Osteocyte (in vitro differentiated cells): Measurements from ENCODE around the gene CLDN2. TPM values are rescaled to one million over a fixed set of nuclear protein-coding genes. Genes with fewer than 3 reads are reported as not detected.

Experiments
- DNase-seq: peaks from one replicate; pipeline ENCODE4 v3.0.0; 2021; ENCODE audit warnings: mixed read lengths; ENCODE audit not compliant: unreplicated experiment; ENCODE audit errors: extremely low spot score
- H3K27ac Mint-ChIP-seq: one replicate; pipeline ENCODE4 v1.8.0; 2021; ENCODE audit warnings: mild to moderate bottlenecking, mixed read lengths; ENCODE audit not compliant: unreplicated experiment
- H3K27me3 Mint-ChIP-seq: one replicate; pipeline ENCODE4 v1.8.0; 2021; ENCODE audit warnings: mixed read lengths; ENCODE audit not compliant: unreplicated experiment
- H3K36me3 Mint-ChIP-seq: one replicate; pipeline ENCODE4 v1.8.0; 2021; ENCODE audit warnings: mixed read lengths; ENCODE audit not compliant: unreplicated experiment
- H3K4me1 Mint-ChIP-seq: one replicate; pipeline ENCODE4 v1.8.0; 2021; ENCODE audit warnings: mixed read lengths; ENCODE audit not compliant: unreplicated experiment
- H3K4me3 Mint-ChIP-seq: one replicate; pipeline ENCODE4 v1.8.0; 2021; ENCODE audit warnings: mild to moderate bottlenecking, moderate library complexity, mixed read lengths; ENCODE audit not compliant: unreplicated experiment
- H3K9me3 Mint-ChIP-seq: one replicate; pipeline ENCODE4 v1.8.0; 2021; ENCODE audit warnings: mixed read lengths; ENCODE audit not compliant: unreplicated experiment
- CTCF ChIP-seq: fragments of 200-600 bp; sonication (generic); IDR thresholded peaks from 2 replicates; pipeline ENCODE4 v1.5.0; 2021; ENCODE audit warnings: antibody characterized with exemption, mild to moderate bottlenecking, moderate library complexity
- total RNA-seq: library from RNA; stranded (reverse); gene quantifications from 2 replicates; pipeline ENCODE4 v1.2.1, GENCODE V29; 2021

Gene CLDN2
- total RNA-seq, 1 donor from 2014 or later = 0.11 TPM

GRCh38 chrX:106931831-106932491 is 11.8 kb downstream of the CLDN2 start:
- no peak for TF ChIP-seq CTCF
- Mint-ChIP-seq H3K4me3 (no peak overlapping the region), H3K27me3 (no peaks in the 10 kb centered on the region), H3K36me3 (no peaks in the 10 kb centered on the region), H3K27ac (no peak overlapping the region), H3K4me1 (peaks cover 13% of the 10 kb centered on the region), H3K9me3 (no peaks in the 10 kb centered on the region)
- no peak for DNase-seq

GRCh38 chrX:106932492-106932923 is 12.3 kb downstream of the CLDN2 start:
- Mint-ChIP-seq H3K27me3 (no peaks in the 10 kb centered on the region), H3K36me3 (no peaks in the 10 kb centered on the region), H3K4me1 (peaks cover 13% of the 10 kb centered on the region), H3K9me3 (no peaks in the 10 kb centered on the region), H3K27ac (no peak overlapping the region), H3K4me3 (no peak overlapping the region)
- DNase-seq = no peak
- TF ChIP-seq CTCF = no peak

GRCh38 chrX:106932960-106933537 is 12.8 kb downstream of the CLDN2 start:
- no peaks in the 10 kb centered on the region for H3K9me3 Mint-ChIP-seq
- H3K36me3 Mint-ChIP-seq = no peaks in the 10 kb centered on the region
- peaks cover 13% of the 10 kb centered on the region for H3K4me1 Mint-ChIP-seq
- DNase-seq = no peak
- H3K4me3 Mint-ChIP-seq = no peak overlapping the region
- H3K27me3 Mint-ChIP-seq = no peaks in the 10 kb centered on the region
- no peak overlapping the region for H3K27ac Mint-ChIP-seq
- TF ChIP-seq CTCF = no peak

GRCh38 chrX:106933538-106933961 is 13.3 kb downstream of the CLDN2 start:
- Mint-ChIP-seq H3K9me3 (no peaks in the 10 kb centered on the region), H3K27ac (no peak overlapping the region), H3K4me3 (no peak overlapping the region), H3K36me3 (no peaks in the 10 kb centered on the region), H3K4me1 (peaks cover 13% of the 10 kb centered on the region), H3K27me3 (no peaks in the 10 kb centered on the region)
- no peak for DNase-seq
- TF ChIP-seq CTCF = no peak

GRCh38 chrX:106935175-106935574 is 15.0 kb downstream of the CLDN2 start:
- Mint-ChIP-seq H3K27me3 (no peaks in the 10 kb centered on the region), H3K36me3 (no peaks in the 10 kb centered on the region), H3K27ac (no peak overlapping the region), H3K4me3 (no peak overlapping the region), H3K4me1 (peaks cover 13% of the 10 kb centered on the region), H3K9me3 (no peaks in the 10 kb centered on the region)
- no peak for DNase-seq
- no peak for TF ChIP-seq CTCF
